Neural progenitor cell (in vitro differentiated cells): ENCODE measurements around the gene EVL.

ENCODE experiments used
- EZH2 ChIP-seq: fragments of 200-600 bp; sonication (generic); IDR thresholded peaks from 2 replicates; pipeline ENCODE4 v1.6.1; 2017; ENCODE audit warnings: antibody characterized with exemption, mild to moderate bottlenecking, moderate library complexity
- TF ChIP-seq, protein P1 (sequence below): fragments of 200-600 bp; sonication (generic); IDR thresholded peaks from 2 replicates; pipeline ENCODE4 v1.5.1; 2017; ENCODE audit warnings: antibody characterized with exemption, mild to moderate bottlenecking

GRCh38 chr14:100147691-100148464 is 82.7 kb downstream of the EVL start:
- no peak for TF ChIP-seq EZH2
- TF ChIP-seq, protein P1, sequence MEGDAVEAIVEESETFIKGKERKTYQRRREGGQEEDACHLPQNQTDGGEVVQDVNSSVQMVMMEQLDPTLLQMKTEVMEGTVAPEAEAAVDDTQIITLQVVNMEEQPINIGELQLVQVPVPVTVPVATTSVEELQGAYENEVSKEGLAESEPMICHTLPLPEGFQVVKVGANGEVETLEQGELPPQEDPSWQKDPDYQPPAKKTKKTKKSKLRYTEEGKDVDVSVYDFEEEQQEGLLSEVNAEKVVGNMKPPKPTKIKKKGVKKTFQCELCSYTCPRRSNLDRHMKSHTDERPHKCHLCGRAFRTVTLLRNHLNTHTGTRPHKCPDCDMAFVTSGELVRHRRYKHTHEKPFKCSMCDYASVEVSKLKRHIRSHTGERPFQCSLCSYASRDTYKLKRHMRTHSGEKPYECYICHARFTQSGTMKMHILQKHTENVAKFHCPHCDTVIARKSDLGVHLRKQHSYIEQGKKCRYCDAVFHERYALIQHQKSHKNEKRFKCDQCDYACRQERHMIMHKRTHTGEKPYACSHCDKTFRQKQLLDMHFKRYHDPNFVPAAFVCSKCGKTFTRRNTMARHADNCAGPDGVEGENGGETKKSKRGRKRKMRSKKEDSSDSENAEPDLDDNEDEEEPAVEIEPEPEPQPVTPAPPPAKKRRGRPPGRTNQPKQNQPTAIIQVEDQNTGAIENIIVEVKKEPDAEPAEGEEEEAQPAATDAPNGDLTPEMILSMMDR, result no peak
